Naive thymus-derived CD4-positive, alpha-beta T cell (primary cell): ENCODE data around the gene LRRC46. TPM values are rescaled to one million over a fixed set of nuclear protein-coding genes. Genes with fewer than 3 reads are reported as not detected.
A peak's percentile ranks its signal among the peaks of the same experiment; 100 is the strongest.

Source experiments
- ATAC-seq: fragments of 150-1000 bp; cut with Tn5 transposase; 2 replicates; pipeline ENCODE4 v1.10.0; 2021; ENCODE audit warnings: mild to moderate bottlenecking, moderate library complexity
- CTCF ChIA-PET: fragments of 350-600 bp; sonication (Branson Sonifier 250); formaldehyde crosslinking; loops from one replicate; lab custom pipeline; 2021; ENCODE audit warnings: antibody characterized with exemption; lab: Charles Lee
- POLR2A ChIA-PET: fragments of 350-600 bp; sonication (Branson Sonifier 250); formaldehyde crosslinking; loops from one replicate; lab custom pipeline; 2021; ENCODE audit warnings: antibody characterized with exemption, inconsistent platforms; lab: Charles Lee
- DNase-seq, 9 donors: peaks; one replicate each; pipeline versions ENCODE4 v3.0.0 to v3.0.0-alpha.2; 2020 to 2022; ENCODE audit warnings: mixed read lengths in 1 of 9
- H3K27ac ChIP-seq: one replicate; pipeline ENCODE4 v1.7.0; 2013; ENCODE audit warnings: mild to moderate bottlenecking, low read depth, low read length, moderate library complexity
- H3K27me3 ChIP-seq, 2 donors: one replicate each; pipeline ENCODE4 v1.7.0; 2013; ENCODE audit warnings: low read length in 2 of 2, mild to moderate bottlenecking in 2 of 2, moderate library complexity in 2 of 2; ENCODE audit not compliant: control insufficient read depth in 2 of 2, insufficient read depth in 2 of 2
- H3K36me3 ChIP-seq, 3 experiments: 1 replicate in 2 of 3; 2 replicates in 1 of 3; pipeline ENCODE4 v1.7.0; 2013; ENCODE audit warnings: low read length in 3 of 3, mild to moderate bottlenecking in 3 of 3, moderate library complexity in 1 of 3; ENCODE audit not compliant: insufficient read depth in 3 of 3, control insufficient read depth in 2 of 3
- H3K4me1 ChIP-seq, 2 donors: one replicate each; pipeline ENCODE4 v1.7.0; 2013; ENCODE audit warnings: low read length in 2 of 2, mild to moderate bottlenecking in 2 of 2, moderate library complexity in 1 of 2; ENCODE audit not compliant: control insufficient read depth in 2 of 2, insufficient read depth in 2 of 2
- H3K4me3 ChIP-seq: 2 replicates; pipeline ENCODE4 v1.7.0; 2013; ENCODE audit warnings: mild to moderate bottlenecking, low read length
- H3K9me3 ChIP-seq, 3 experiments: 1 replicate in 2 of 3; 2 replicates in 1 of 3; pipeline ENCODE4 v1.7.0; 2013; ENCODE audit warnings: low read length in 3 of 3; ENCODE audit not compliant: control insufficient read depth in 2 of 3
- H3K27ac Mint-ChIP-seq, 9 donors: one replicate each; pipeline ENCODE4 v1.8.0; 2020 to 2022; ENCODE audit warnings: mixed read lengths in 9 of 9, mild to moderate bottlenecking in 8 of 9, moderate library complexity in 5 of 9, inconsistent platforms in 2 of 9
- H3K27me3 Mint-ChIP-seq, 5 donors: one replicate each; pipeline ENCODE4 v1.8.0; 2021 to 2022; ENCODE audit warnings: mixed read lengths in 5 of 5, mild to moderate bottlenecking in 1 of 5
- H3K36me3 Mint-ChIP-seq, 5 donors: one replicate each; pipeline ENCODE4 v1.8.0; 2020 to 2022; ENCODE audit warnings: mixed read lengths in 5 of 5, mild to moderate bottlenecking in 3 of 5, inconsistent platforms in 1 of 5
- H3K4me1 Mint-ChIP-seq, 7 donors: one replicate each; pipeline ENCODE4 v1.8.0; 2020 to 2022; ENCODE audit warnings: mixed read lengths in 7 of 7, mild to moderate bottlenecking in 3 of 7, inconsistent platforms in 1 of 7
- H3K4me3 Mint-ChIP-seq, 10 donors: one replicate each; pipeline ENCODE4 v1.8.0; 2020 to 2022; ENCODE audit warnings: mild to moderate bottlenecking in 10 of 10, mixed read lengths in 10 of 10, moderate library complexity in 6 of 10, inconsistent platforms in 2 of 10
- H3K9me3 Mint-ChIP-seq, 11 donors: one replicate each; pipeline ENCODE4 v1.8.0; 2020 to 2022; ENCODE audit warnings: mixed read lengths in 11 of 11, mild to moderate bottlenecking in 4 of 11, inconsistent platforms in 1 of 11, moderate library complexity in 1 of 11
- intact Hi-C, 2 donors: fragments of 100-400 bp; cut with micrococcal nuclease; formaldehyde crosslinking; loops; one replicate each; pipeline ENCODE4 v1.15.1; 2023
- polyA plus RNA-seq, 2 donors: library from polyadenylated mRNA; unstranded; fragments of 300-500 nt; fragmentation: Illumina TruSeq; gene quantifications; one replicate each; pipeline ENCODE4 v1.2.3, GENCODE V29; 2021
- total RNA-seq, 6 experiments: library from RNA in 5 of 6; stranded (reverse) in 5 of 6; gene quantifications; 1 replicate in 5 of 6; 2 replicates in 1 of 6; pipeline ENCODE4 v1.2.3 and lab custom pipeline; 2021 to 2026

LRRC46 gene, protein sequence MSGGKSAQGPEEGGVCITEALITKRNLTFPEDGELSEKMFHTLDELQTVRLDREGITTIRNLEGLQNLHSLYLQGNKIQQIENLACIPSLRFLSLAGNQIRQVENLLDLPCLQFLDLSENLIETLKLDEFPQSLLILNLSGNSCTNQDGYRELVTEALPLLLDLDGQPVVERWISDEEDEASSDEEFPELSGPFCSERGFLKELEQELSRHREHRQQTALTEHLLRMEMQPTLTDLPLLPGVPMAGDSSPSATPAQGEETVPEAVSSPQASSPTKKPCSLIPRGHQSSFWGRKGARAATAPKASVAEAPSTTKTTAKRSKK
- total RNA-seq, result 1 to 10 TPM in 2 of 5 experiments, under 1 TPM in 3; 0.20 to 1.7 (median 0.66) TPM
- 1 to 10 TPM; 1.2 to 1.8 TPM for polyA plus RNA-seq
- total RNA-seq (lab: John Stamatoyannopoulos, UW), result 0.40 reads per million

DNA sequence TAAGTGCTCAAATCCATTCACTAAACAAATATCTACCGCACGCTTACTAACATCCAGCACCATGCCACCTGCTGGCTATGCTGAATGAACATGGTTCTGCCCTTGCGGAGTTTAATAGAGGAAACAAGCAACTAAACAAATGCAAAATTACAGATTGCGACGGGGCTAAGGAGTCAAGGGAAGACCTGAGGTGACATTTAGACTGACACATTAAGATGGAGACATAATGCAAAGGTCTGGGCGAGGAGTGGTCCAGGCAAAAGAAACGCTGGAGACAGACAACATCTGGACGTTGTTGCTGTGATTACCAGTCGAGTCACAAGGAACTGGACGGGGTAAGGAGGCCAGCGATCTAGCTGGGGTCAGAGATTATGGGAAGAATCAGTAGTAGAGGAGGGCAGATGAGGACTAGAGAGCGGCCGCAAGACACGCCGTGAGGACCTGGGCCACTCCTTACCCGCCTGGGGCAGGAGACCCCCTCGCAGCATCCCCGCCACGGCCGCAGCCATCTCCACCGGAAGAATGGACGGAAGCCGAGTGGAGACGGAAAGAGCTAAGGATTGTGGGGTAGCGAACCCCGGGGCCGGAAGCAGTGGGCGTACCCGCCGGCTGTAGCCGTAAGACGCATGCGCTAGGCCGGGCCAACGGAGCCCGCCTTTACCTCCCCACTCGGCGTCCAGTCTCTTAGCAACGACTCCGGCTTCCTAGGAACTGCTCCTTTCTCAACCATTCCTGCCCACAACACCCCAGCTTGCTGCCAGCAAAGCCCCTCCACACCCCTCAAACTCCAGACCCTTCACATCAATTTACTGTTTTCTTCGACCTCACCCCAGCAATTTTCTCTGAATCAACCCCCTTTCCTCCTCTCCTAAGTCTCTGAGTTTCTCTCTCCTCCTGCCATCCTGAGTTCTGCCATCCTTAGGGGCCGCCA lies at the start of gene LRRC46, which contains the start of gene MRPL10:
TSS of gene LRRC46 (plus strand) at position 668 of the 931 bp plus-strand sequence. CDS start 320 bp downstream, outside the sequence.
TSS of gene MRPL10 (minus strand) at position 539 of the 931 bp plus-strand sequence. CDS start at position 509, 30 bp downstream.
- no peaks in the 10 kb centered on the region for H3K27me3 ChIP-seq
- DNase-seq (peak; percentile 79 to 96 (median 91)), ATAC-seq (peak; percentile 88)
- Mint-ChIP-seq H3K36me3 (peaks cover 0 to 25% (median 8%) of the 10 kb centered on the region in 5 donors), H3K27me3 (no peaks in the 10 kb centered on the region), H3K9me3 (peaks cover 0 to 2% (median 0%) of the 10 kb centered on the region in 11 donors), H3K27ac (peak within 1 kb of the TSS; percentile 76 to 96 (median 92)), H3K4me1 (peaks cover 34 to 79% (median 70%) of the 10 kb centered on the region in 7 donors), H3K4me3 (peak within 1 kb of the TSS; percentile 89 to 98 (median 92))
- peaks cover 31 to 38% of the 10 kb centered on the region in 2 donors for H3K4me1 ChIP-seq
- ChIA-PET CTCF (interaction anchor here (0.5 to 2.5 kb wide), 4 partner anchors 8 to 1546 kb away, joined by 4 to 16 read pairs (median 4); partner anchors contain the start of gene SCRN2), POLR2A (interaction anchor here (0.6 to 2.8 kb wide), 13 partner anchors 9 to 718 kb away, joined by 3 to 27 read pairs (median 4); partner anchors contain the start of genes KPNB1, OSBPL7, SCRN2 and SP2)
- H3K4me3 ChIP-seq, result peak within 1 kb of the TSS; percentile 99
- peak within 1 kb of the TSS; percentile 77 for H3K27ac ChIP-seq
- no peaks in the 10 kb centered on the region for H3K9me3 ChIP-seq
- intact Hi-C loops, result loop anchor here (1.0 to 2.0 kb wide), 6 partner anchors 10 to 270 kb away; partner anchors contain the start of genes OSBPL7 (in 2 of the 2), SCRN2 (in 2 of the 2), SP2 (in 2 of the 2) and CBX1 (in 1 of the 2)
- H3K36me3 ChIP-seq, result peaks cover 5 to 27% (median 13%) of the 10 kb centered on the region in 3 experiments

DNA sequence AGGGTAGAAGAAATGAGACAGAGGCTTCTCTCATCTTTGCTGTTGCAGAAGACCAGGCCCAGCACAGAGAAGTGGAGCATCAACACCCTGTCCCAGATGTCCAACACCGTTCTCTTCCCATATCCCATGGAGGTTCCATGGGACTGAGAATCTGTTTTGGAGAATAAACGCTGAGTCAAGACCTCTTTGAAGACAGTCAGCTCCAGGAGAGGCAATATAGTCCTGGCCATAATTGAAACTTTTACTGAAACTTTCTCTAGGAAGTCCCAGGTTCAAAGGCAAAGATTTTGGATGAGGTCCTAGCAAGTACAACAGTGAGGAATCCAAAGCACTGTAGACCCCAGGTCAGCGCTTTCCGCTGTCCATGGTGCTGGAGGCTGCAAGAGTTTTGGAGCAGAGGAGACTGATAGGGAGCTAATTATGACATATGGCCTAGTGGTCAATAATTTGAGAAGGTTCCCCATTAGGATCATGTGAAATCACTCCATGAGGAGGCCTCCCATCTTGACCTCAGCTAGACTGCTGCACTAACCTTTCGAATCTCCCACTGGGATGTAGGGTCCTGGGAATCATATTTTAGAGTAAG lies 45.8 kb upstream of the LRRC46 start:
- POLR2A ChIA-PET, result no interaction called here

DNA sequence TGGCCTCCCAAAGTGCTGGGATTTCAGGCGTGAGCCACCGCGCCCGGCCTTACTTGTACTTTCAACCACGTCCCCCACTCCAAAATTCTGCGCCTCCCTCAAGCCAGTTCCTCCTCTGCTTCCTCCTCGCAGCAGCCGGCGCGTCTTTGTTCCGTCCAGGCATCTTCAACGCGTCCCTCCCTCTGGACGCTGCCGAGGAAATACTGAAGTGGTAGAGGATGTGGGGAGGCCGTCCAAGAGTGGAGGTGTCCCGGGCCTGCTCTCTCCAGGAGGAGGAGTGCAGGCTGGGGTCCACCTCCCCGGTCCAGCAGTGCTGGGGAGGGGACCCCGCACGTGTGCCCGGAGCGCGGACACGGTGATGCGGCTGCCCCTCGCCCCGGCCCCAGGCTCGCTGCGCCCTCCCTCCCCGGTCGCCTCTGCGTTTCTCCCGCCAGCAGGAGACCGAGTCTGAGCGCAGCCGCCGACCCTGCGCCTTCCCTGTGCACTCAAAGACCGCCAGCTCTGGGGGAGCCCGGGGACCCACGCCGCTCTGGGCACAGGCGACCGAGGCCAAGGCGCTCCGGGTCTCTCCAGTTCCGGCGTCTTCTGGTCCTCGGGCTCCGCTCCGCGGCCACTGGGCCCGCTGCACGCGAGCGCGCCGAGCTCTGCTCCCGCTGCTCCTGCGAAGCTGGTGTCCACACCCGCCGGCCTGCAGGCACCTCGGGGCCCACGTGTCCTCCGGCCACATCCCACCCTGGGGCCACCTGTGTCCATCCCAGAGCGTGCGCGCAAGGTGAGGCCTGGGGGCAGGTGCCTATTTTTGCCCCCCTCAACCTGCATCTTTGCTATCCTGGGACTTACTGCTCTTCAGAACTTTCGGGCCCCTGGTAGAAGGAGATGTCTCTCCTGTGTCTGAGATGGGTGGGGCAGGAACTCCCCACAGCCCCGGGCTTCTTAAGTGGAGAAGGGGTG lies 41.6 kb upstream of the LRRC46 start:
- ChIA-PET CTCF (interaction anchor here (0.6 kb wide), 1 partner anchor 561 kb away, joined by 4 read pairs; no protein-coding TSS in a partner anchor), POLR2A (no interaction called here)
- no peaks in the 10 kb centered on the region for H3K4me1 ChIP-seq
- DNase-seq, result peak in 7 of 9 donors; percentile 12 to 64 (median 26)
- peak overlapping the region; percentile 42 for H3K4me3 ChIP-seq
- Mint-ChIP-seq H3K4me3 (peak overlapping the region; percentile 38 to 77 (median 69)), H3K36me3 (peaks cover 0 to 4% (median 0%) of the 10 kb centered on the region in 5 donors), H3K4me1 (peaks cover 8 to 21% (median 12%) of the 10 kb centered on the region in 7 donors), H3K9me3 (peaks cover 0 to 3% (median 0%) of the 10 kb centered on the region in 11 donors), H3K27ac (peak overlapping the region in 1 of 9 donors; percentile 72), H3K27me3 (peaks cover 63 to 86% (median 73%) of the 10 kb centered on the region in 5 donors)
- H3K27me3 ChIP-seq, result peaks cover 0 to 4% of the 10 kb centered on the region in 2 donors
- ATAC-seq, result peak; percentile 80
- no peaks in the 10 kb centered on the region for H3K36me3 ChIP-seq
- intact Hi-C loops, result loop anchor here in 1 of 2 donors (1.0 kb wide), 1 partner anchor 92 kb away; no protein-coding TSS in a partner anchor
- H3K27ac ChIP-seq, result no peak overlapping the region
- no peaks in the 10 kb centered on the region for H3K9me3 ChIP-seq

More for the DNA sequence above, 45.8 kb upstream of the LRRC46 start:
- H3K27me3 ChIP-seq, result peaks cover 0 to 4% of the 10 kb centered on the region in 2 donors
- H3K27ac Mint-ChIP-seq, result no peak overlapping the region
- H3K4me1 ChIP-seq, result no peaks in the 10 kb centered on the region
- ATAC-seq, result peak; percentile 32
- CTCF ChIA-PET, result interaction anchor here (0.6 kb wide), 1 partner anchor 105 kb away, joined by 3 read pairs; no protein-coding TSS in a partner anchor
- H3K27ac ChIP-seq, result no peak overlapping the region
- no peaks in the 10 kb centered on the region for H3K9me3 ChIP-seq
- H3K36me3 ChIP-seq, result no peaks in the 10 kb centered on the region
- peaks cover 0 to 3% (median 0%) of the 10 kb centered on the region in 11 donors for H3K9me3 Mint-ChIP-seq
- no peak overlapping the region for H3K4me3 Mint-ChIP-seq
- H3K4me1 Mint-ChIP-seq, result peaks cover 4 to 18% (median 8%) of the 10 kb centered on the region in 7 donors
- peaks cover 0 to 4% (median 0%) of the 10 kb centered on the region in 5 donors for H3K36me3 Mint-ChIP-seq
- H3K27me3 Mint-ChIP-seq, result peaks cover 45 to 77% (median 52%) of the 10 kb centered on the region in 5 donors
- DNase-seq, result peak in 2 of 9 donors; percentile 10 to 47
- H3K4me3 ChIP-seq, result no peak overlapping the region
- intact Hi-C loops, result no loop called here

DNA sequence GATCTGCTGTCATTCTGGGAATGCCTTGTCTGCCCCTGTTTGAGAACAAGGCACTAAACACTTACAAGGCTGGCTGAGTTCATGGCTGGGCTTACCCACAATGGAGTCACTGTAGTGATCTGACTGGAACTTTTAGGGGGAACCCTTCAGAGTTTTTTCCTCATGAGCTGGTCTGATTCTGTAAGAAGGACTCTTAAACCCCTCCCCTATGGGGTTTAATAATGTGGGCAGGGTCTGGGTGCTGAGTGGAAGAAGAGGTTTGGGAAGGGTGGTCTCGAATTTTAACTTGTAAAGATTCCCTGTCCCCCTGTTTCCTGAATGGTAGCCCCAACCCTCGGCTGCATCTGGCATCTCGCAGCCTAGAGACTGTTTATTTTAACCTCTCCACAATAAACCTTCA lies 40.4 kb upstream of the LRRC46 start:
- H3K36me3 Mint-ChIP-seq, result peaks cover 0 to 4% (median 0%) of the 10 kb centered on the region in 5 donors
- no peak overlapping the region for H3K4me3 ChIP-seq
- DNase-seq (no peak), ATAC-seq (no peak)
- POLR2A ChIA-PET, result no interaction called here
- H3K27me3 ChIP-seq, result peaks cover 0 to 4% of the 10 kb centered on the region in 2 donors
- CTCF ChIA-PET, result interaction anchor here (0.7 kb wide), 1 partner anchor 322 kb away, joined by 5 read pairs; no protein-coding TSS in a partner anchor
- H3K27ac ChIP-seq, result no peak overlapping the region
- peaks cover 62 to 83% (median 74%) of the 10 kb centered on the region in 5 donors for H3K27me3 Mint-ChIP-seq
- no peaks in the 10 kb centered on the region for H3K36me3 ChIP-seq
- peak overlapping the region in 6 of 10 donors; percentile 26 to 76 (median 56) for H3K4me3 Mint-ChIP-seq
- intact Hi-C loops, result no loop called here
- no peak overlapping the region for H3K27ac Mint-ChIP-seq
- no peaks in the 10 kb centered on the region for H3K9me3 ChIP-seq
- H3K4me1 ChIP-seq, result no peaks in the 10 kb centered on the region
- H3K9me3 Mint-ChIP-seq, result peaks cover 0 to 3% (median 0%) of the 10 kb centered on the region in 11 donors
- H3K4me1 Mint-ChIP-seq, result peaks cover 8 to 21% (median 12%) of the 10 kb centered on the region in 7 donors

DNA sequence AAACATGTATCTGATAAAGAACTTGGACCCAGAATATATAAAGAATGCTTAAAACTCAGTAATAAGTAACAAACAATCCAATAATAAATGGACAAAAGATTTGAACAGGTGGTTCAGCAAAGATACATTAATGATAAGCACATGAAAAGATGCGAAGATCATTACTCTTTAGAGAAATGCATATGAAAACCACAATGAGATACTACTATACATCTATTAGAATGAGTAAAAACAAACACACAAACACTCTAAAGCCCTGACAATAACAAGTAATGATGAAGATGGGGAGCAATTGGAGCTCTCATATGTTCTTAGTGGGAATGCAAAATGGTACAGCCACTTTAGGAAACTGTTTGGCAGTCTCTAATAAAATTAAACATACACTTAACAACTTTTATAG lies 39.0 kb upstream of the LRRC46 start:
- no peaks in the 10 kb centered on the region for H3K4me1 ChIP-seq
- no peak overlapping the region for H3K27ac ChIP-seq
- POLR2A ChIA-PET, result no interaction called here
- H3K9me3 ChIP-seq, result no peaks in the 10 kb centered on the region
- ATAC-seq (no peak), DNase-seq (no peak)
- peaks cover 8 to 21% (median 12%) of the 10 kb centered on the region in 7 donors for H3K4me1 Mint-ChIP-seq
- no peak overlapping the region for H3K4me3 Mint-ChIP-seq
- CTCF ChIA-PET, result no interaction called here
- intact Hi-C loops, result no loop called here
- no peaks in the 10 kb centered on the region for H3K36me3 ChIP-seq
- no peak overlapping the region for H3K4me3 ChIP-seq
- H3K27me3 ChIP-seq, result peaks cover 0 to 4% of the 10 kb centered on the region in 2 donors
- peaks cover 0 to 4% (median 0%) of the 10 kb centered on the region in 5 donors for H3K36me3 Mint-ChIP-seq
- peaks cover 62 to 76% (median 66%) of the 10 kb centered on the region in 5 donors for H3K27me3 Mint-ChIP-seq
- H3K9me3 Mint-ChIP-seq, result peaks cover 0 to 3% (median 0%) of the 10 kb centered on the region in 11 donors
- H3K27ac Mint-ChIP-seq, result no peak overlapping the region
